22Rv1 (cell line): ENCODE data around the gene MMP24OS.
"Not testable (repeated sequence)": the region's sequence is repeated elsewhere in the genome, so short reads cannot be mapped to it uniquely, and the experiment has no call there.

Experiments
- ZFX ChIP-seq: fragments of 450-650 bp; IDR thresholded peaks from 2 replicates; pipeline ENCODE4 v1.6.1; 2017; ENCODE audit warnings: antibody characterized with exemption, borderline replicate concordance
- TF ChIP-seq, protein P1 (sequence below): fragments of 450-650 bp; IDR thresholded peaks from 2 replicates; pipeline ENCODE4 v1.5.1; 2017; ENCODE audit warnings: mild to moderate bottlenecking

DNA sequence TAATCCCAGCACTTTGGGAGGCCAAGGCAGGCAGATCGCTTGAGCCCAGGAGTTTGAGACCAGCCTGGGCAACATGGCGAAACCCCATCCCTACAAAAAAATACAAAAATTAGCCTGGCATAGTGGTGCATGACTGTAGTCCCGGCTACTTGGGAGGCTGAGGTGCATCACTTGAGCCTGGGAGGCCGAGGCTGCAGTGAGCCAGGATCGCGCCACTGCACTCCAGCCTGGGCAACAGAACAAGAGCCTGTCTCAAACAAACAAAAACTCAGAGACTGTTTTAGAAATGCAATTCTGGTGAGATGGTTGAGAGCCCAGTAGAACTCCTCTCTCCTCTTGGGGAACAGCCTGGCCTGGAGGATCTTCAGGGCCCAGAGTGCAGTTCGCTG, 37.7 kb upstream of the MMP24OS start:
- TF ChIP-seq ZFX = not testable (repeated sequence)
- TF ChIP-seq, protein P1, sequence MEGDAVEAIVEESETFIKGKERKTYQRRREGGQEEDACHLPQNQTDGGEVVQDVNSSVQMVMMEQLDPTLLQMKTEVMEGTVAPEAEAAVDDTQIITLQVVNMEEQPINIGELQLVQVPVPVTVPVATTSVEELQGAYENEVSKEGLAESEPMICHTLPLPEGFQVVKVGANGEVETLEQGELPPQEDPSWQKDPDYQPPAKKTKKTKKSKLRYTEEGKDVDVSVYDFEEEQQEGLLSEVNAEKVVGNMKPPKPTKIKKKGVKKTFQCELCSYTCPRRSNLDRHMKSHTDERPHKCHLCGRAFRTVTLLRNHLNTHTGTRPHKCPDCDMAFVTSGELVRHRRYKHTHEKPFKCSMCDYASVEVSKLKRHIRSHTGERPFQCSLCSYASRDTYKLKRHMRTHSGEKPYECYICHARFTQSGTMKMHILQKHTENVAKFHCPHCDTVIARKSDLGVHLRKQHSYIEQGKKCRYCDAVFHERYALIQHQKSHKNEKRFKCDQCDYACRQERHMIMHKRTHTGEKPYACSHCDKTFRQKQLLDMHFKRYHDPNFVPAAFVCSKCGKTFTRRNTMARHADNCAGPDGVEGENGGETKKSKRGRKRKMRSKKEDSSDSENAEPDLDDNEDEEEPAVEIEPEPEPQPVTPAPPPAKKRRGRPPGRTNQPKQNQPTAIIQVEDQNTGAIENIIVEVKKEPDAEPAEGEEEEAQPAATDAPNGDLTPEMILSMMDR = not testable (repeated sequence)
